HG02678 (cell line): ENCODE results near the gene BMP2K.
"Not testable (repeated sequence)": the region's sequence is repeated elsewhere in the genome, so short reads cannot be mapped to it uniquely, and the experiment has no call there.

ENCODE experiments used
- ATAC-seq: cut with Tn5 transposase; IDR thresholded peaks from one replicate; pipeline ENCODE4 v1.9.1; 2021; ENCODE audit warnings: mild to moderate bottlenecking, moderate library complexity; ENCODE audit not compliant: unreplicated experiment

Gene BMP2K

GRCh38 chr4:78846258-78846657 is 70.1 kb downstream of the BMP2K start:
- no peak for ATAC-seq

DNA sequence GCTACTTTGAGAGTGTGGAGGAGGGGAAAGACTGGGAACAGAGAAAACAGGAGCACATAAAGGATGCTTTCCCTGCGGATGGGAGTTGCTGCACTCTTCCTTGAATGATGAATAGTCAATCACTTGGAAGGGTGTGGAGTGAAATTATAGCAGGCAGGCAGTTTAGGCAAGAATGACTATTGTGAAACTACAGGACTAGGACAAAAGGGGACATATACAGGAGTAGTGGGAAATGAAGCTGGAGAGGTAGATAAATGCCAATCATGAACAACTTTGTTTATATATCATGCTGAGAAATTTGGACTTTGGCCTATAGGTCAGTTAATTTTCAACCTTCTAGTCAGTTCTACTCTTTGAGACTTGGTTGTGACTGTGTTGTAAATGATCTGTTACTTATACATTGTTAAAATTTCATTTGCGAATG is 86.2 kb downstream of the BMP2K start:
- ATAC-seq = no peak

- peak; percentile 58 for ATAC-seq
Observed at GRCh38 chr4:78863254-78863869, 87.2 kb downstream of the BMP2K start.

GRCh38 chr4:78863991-78864390 is 87.8 kb downstream of the BMP2K start:
- no peak for ATAC-seq

DNA sequence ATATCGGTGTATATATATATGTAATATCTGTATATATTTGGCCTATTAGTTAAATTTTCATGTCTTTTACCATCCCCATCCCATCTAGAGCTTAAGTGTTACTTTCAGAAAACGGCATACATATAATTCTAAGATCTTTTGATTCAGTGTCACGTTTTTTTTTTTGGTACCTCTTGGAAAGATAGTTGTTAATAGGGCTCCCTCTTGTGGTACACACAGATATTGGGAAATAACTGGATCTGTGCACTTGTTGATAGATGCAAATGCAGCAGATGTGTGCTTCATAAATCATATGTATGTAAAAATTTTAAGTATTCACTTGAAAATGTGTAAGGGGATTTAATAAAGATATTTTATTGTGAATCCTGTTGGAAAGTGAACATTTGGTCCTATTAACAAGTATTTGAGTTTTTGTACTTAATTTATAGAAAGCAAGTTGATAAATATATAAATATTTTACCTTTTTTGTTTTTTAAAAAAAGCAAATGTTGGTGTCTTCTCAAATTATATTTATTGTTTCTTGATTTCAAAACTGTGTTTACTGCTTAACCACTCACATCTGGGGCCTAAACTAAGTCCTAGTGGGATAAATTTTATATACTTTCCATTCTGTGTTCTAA is 88.4 kb downstream of the BMP2K start:
- peak; percentile 52 for ATAC-seq

DNA sequence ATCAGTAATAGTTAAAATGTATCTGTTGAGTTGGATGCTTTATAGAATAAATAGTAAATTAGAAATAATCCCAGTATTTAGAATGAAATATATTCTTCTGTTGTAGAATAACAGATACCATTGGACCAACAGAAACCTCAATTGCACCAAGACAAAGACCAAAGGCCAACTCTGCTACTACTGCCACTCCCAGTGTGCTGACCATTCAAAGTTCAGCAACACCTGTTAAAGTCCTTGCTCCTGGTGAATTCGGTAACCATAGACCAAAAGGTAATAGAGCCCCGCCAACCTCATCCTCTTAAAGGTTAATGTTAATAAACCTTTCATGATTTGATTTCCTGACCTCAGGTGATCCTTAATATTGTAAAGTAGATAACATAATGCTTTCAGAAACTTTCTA is 89.3 kb downstream of the BMP2K start:
- ATAC-seq = no peak

DNA sequence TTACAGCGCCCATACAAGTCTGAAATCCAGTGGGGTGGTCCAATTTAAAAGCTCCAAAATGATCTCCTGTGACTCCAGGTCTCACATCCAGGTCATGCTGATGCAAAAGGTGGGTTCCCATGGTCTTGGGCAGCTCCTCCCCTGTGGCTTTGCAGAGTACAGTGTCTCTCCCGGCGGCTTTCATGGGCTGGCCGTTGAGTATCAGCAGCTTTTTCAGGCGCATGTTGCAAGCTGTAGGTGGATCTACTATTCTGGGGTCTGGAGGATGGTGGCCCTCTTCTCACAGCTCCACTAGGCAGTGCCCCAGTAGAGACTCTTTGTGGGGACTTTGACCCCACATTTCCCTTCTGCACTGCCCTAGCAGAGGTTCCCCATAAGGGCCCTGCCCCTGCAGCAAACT is 92.6 kb downstream of the BMP2K start:
- ATAC-seq = not testable (repeated sequence)

GRCh38 chr4:78870056-78870455 is 93.9 kb downstream of the BMP2K start:
- ATAC-seq = no peak

DNA sequence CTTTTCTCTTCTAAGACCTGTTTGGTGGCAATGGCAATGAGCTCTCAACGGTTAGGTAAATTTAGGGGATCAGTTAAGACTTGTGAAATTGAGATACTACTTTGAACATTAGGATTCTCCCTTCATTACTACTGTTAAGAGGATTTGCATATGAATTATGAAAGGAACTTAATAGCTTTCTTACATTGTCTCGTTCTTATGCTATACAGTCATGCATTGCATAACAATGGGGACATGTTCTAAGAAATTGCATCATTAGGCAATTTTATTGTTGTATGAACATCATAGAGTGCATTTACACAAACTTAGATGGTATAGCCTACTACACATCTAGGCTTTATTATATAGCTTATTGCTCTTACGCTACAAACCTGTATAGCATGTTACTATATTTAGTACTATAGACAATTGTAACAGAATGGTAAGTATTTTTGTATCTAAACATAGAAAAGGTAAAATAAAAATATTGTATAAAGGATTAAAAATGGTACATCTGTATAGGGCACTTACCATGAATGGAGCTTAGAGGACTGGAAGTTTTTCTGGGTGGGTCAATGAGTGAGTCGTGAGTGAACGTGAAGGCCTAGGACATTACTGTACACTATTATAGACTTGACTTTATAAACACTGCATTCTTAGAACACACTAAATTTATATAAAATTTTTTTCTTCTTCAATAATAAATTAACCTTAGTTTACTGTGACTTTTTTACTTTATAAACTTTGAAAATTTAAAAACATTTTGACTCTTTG is 100.6 kb downstream of the BMP2K start:
- ATAC-seq = no peak

DNA sequence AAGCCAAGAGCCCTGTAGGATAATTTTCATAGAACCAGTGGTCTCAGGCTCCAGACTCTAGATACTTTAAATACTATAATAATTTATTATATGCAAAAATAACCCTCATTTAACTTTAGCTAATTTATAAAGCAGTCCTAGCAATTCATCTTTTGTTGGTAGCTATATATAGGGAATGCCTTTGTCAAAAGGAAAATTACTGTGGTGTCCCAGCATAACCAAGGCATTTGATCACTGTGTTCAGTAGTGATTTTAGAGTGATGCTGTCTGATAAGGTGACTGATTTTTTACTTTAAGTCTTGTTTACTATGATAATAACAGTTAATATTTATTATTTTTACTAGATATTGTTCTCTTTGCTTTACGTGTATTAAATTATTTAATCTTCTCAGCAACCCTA is 101.9 kb downstream of the BMP2K start:
- no peak for ATAC-seq

GRCh38 chr4:78880874-78881492 is 104.8 kb downstream of the BMP2K start:
- no peak for ATAC-seq

- ATAC-seq = no peak
Observed at GRCh38 chr4:78885598-78885997, 109.4 kb downstream of the BMP2K start.

DNA sequence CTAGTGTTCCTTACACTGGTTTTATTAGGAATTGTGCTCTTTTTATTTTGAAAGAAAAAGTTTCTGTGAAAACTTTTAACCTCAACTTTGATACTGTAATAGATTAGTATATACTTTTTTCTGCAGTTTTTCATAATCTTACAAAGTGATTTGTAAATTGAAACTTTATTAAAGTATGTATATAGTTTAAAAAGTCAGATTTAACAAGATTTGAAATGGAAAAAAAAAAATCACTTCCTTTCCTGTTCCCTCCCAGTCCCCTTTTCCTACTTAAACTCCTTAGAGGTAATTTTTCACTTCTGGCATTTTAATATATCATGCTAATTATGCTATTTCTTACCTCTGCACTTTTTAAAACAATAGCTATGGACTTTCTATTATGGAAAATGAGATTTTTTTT is 113.8 kb downstream of the BMP2K start:
- no peak for ATAC-seq

GRCh38 chr4:78899302-78899701 is 123.2 kb downstream of the BMP2K start:
- ATAC-seq = no peak

- no peak for ATAC-seq
Observed at GRCh38 chr4:78901882-78902281, 125.7 kb downstream of the BMP2K start.

- ATAC-seq = no peak
Observed at GRCh38 chr4:78902298-78902697, 126.1 kb downstream of the BMP2K start.

GRCh38 chr4:78904143-78904542 is 128.0 kb downstream of the BMP2K start:
- no peak for ATAC-seq

DNA sequence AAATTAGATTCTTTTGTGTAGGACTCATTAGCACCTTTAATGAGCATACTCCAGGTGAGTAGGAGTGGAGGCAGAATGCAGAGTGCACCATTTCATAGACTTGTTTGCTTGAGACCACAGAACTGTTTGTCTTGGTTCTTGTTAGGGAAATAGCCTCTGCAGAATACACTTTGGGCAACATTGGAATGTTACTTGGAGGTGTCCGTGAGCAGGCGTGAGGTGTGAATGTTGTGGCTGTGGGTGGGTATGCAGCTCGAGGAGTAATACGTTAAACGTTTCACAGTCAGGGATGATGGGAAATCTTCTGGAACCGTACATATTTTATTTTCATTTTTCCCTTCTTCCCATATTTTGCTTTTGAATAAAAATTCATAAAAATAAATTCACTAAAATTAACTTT is 131.5 kb downstream of the BMP2K start:
- no peak for ATAC-seq

DNA sequence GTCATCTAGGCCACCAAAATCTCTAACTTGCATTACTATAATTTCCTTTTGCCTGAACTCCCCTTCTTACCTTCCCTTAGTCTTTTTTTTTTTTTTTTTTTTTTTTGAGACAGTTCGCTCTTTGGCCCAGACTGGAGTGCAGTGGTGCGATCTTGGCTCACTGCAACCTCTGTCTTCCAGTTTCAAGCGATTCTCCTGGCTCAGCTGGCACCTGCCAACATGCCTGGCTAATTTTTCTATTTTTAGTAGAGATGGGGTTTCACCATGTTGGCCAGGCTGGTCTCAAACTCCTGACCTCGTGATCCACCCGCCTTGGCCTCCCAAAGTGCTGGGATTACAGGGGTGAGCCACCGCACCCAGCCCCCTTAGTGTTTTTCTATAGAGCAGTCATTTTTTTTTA is 132.8 kb downstream of the BMP2K start:
- not testable (repeated sequence) for ATAC-seq

- ATAC-seq = no peak
Observed at GRCh38 chr4:78910612-78911011, 134.5 kb downstream of the BMP2K start.

- no peak for ATAC-seq
Observed at GRCh38 chr4:78922207-78922606, 146.1 kb downstream of the BMP2K start.
